GM10266 (cell line): ENCODE measurements around the gene LAMA3.

Experiments
- DNase-seq: peaks from one replicate; pipeline ENCODE4 v3.0.0; 2012; ENCODE audit errors: extremely low spot score
- CTCF ChIP-seq: IDR thresholded peaks from 2 replicates; pipeline ENCODE4 v1.5.1; 2012; ENCODE audit warnings: mild to moderate bottlenecking, low read depth; ENCODE audit not compliant: control insufficient read depth, insufficient read depth; ENCODE audit errors: missing control alignments

Gene LAMA3

GRCh38 chr18:23669202-23669766 lies 20.0 kb upstream of the LAMA3 start:
- TF ChIP-seq CTCF, result no peak
- no peak for DNase-seq

- DNase-seq, result no peak
- TF ChIP-seq CTCF, result no peak
Observed at GRCh38 chr18:23669804-23670405, 19.3 kb upstream of the LAMA3 start.

GRCh38 chr18:23671564-23671963 lies 17.7 kb upstream of the LAMA3 start:
- no peak for TF ChIP-seq CTCF
- no peak for DNase-seq

GRCh38 chr18:23673725-23674124 lies 15.5 kb upstream of the LAMA3 start:
- no peak for TF ChIP-seq CTCF
- no peak for DNase-seq

- no peak for DNase-seq
- no peak for TF ChIP-seq CTCF
Observed at GRCh38 chr18:23675236-23675635, 14.0 kb upstream of the LAMA3 start.

GRCh38 chr18:23675896-23676295 lies 13.4 kb upstream of the LAMA3 start:
- no peak for DNase-seq
- no peak for TF ChIP-seq CTCF

GRCh38 chr18:23682045-23682444 lies 7.2 kb upstream of the LAMA3 start:
- DNase-seq, result no peak
- TF ChIP-seq CTCF, result no peak
